LNCaP clone FGC (cell line): ENCODE measurements around the gene AKAP13.
"Not testable (repeated sequence)": the region's sequence is repeated elsewhere in the genome, so short reads cannot be mapped to it uniquely, and the experiment has no call there.

Experiments
- DNase-seq: peaks from one replicate; pipeline ENCODE4 v3.0.0-alpha.2; 2011; ENCODE audit warnings: low read depth
- H3K4me3 ChIP-seq: 2 replicates; pipeline ENCODE4 v1.5.1; 2011; ENCODE audit warnings: mild to moderate bottlenecking, low read depth, low read length, control low read depth
- TF ChIP-seq, protein P1 (sequence below): IDR thresholded peaks from 2 replicates; pipeline ENCODE4 v1.5.1; 2012; ENCODE audit warnings: mild to moderate bottlenecking; ENCODE audit not compliant: control insufficient read depth, insufficient read depth; ENCODE audit errors: extremely low read depth

Gene AKAP13

DNA sequence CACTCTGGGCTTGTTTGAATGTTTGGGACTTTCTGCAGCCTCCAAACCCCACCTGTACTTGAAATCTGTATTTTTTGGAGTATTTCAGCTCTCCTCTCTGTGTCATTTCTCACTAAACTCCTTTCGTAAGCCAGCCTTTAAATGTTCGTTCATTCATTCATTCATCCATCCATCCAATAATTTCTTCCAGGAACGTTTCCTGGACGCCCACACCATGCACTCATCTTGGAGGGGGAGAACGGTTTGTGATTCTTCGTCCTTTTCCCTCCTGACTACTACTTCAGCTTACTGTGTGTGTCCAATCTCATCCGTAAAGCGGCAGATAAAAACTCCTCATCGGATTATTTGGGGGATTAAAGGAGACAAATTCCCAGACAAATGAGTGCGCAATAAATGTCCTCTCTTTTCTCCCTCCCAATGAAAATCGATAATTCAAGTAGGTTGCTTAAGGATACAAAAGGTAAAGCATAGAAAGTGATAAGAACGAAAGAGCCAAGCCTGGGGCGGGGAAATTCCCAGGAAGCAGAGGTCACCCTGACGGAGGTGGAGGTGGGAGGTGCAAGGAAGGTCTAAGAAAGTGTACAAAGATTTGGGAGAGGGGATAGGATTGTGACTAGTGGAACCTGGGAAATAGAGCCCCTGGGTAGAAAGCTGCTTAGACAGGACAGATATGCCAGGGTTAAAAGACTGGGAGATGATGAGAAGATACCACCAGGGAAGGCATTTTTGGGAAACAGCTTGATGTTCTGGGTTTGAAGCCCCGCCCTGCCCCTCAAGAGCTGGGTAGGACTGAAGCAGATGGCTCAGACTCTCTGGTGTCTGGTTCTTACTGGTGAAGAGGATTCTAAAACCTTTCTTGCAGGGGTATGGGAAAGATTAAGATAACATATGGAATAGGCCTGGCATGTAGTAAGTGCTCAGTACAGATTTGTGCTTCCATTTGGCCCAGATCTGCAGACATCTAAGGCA is 415.2 kb downstream of the AKAP13 start:
- peak overlapping the region; percentile 3; the same call in 1 of the 2 replicates for H3K4me3 ChIP-seq
- no peak for DNase-seq
- TF ChIP-seq, protein P1, sequence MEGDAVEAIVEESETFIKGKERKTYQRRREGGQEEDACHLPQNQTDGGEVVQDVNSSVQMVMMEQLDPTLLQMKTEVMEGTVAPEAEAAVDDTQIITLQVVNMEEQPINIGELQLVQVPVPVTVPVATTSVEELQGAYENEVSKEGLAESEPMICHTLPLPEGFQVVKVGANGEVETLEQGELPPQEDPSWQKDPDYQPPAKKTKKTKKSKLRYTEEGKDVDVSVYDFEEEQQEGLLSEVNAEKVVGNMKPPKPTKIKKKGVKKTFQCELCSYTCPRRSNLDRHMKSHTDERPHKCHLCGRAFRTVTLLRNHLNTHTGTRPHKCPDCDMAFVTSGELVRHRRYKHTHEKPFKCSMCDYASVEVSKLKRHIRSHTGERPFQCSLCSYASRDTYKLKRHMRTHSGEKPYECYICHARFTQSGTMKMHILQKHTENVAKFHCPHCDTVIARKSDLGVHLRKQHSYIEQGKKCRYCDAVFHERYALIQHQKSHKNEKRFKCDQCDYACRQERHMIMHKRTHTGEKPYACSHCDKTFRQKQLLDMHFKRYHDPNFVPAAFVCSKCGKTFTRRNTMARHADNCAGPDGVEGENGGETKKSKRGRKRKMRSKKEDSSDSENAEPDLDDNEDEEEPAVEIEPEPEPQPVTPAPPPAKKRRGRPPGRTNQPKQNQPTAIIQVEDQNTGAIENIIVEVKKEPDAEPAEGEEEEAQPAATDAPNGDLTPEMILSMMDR = no peak

DNA sequence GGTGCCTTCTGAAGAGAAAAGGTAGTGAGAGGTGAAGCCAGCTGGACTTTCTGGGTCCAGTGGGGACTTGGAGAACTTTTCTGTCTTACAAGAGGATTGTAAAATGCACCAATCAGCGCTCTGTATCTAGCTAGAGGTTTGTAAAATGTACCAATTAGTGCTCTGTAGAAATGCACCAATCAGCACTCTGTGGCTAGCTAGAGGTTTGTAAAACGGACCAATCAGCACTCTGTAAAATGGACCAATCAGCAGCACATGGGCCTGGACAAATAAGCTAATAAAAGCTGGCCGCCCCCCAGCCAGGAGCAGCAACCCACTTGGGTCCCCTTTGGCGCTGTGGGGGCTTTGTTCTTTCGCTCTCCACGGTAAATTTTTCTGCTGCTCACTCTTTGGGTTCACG is 416.0 kb downstream of the AKAP13 start:
- H3K4me3 ChIP-seq, DNase-seq: not testable (repeated sequence)
